GM21717 (cell line): Measurements from ENCODE around the gene IRAK4.

Experiments
- ATAC-seq: cut with Tn5 transposase; IDR thresholded peaks from one replicate; pipeline ENCODE4 v1.9.1; 2021; ENCODE audit warnings: mild to moderate bottlenecking, moderate library complexity; ENCODE audit not compliant: unreplicated experiment

IRAK4 gene

GRCh38 chr12:43835656-43836474, 77.1 kb downstream of the IRAK4 start, which contains the start of gene TMEM117:
Gene TMEM117 (plus strand): TSS chr12:43836081.
- ATAC-seq = peak; percentile 83

- ATAC-seq = peak; percentile 29
These were observed 77.8 kb downstream of the IRAK4 start for GRCh38 chr12:43836475-43836989.
